GM12892 (cell line): Measurements from ENCODE around the gene SUMO2.

ENCODE experiments used
- POLR2A ChIP-seq: IDR thresholded peaks from 2 replicates; pipeline ENCODE4 v1.6.1; 2011; ENCODE audit warnings: low read depth, low read length, control low read depth
- POLR2AphosphoS5 ChIP-seq: IDR thresholded peaks from 2 replicates; pipeline ENCODE4 v1.6.1; 2011; ENCODE audit warnings: low read depth, low read length, control low read depth
- TAF1 ChIP-seq: IDR thresholded peaks from 2 replicates; pipeline ENCODE4 v1.6.1; 2011; ENCODE audit warnings: low read depth, mild to moderate bottlenecking, control low read depth, low read length, borderline replicate concordance

DNA sequence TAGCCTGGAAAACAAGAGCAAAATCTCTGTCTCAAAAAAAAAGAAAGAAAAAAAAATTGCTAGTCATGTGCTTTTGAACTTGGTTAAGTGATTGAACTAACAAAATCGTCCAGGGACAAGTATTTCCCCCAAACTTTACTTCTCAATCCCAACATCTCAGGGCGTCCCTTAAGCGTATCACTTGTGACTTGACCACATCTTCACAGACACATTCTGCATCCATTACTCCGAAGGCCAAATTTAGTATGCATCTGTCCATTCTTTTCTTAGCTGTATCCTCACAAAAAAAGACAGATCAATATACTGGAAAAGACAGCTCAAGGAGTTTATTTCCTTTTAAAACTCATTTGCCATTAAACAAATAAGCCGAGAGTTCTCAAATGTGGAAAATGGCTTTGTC, 22.5 kb downstream of the SUMO2 start:
- no peak for TF ChIP-seq POLR2AphosphoS5
- TF ChIP-seq POLR2A, result no peak
- TF ChIP-seq TAF1, result no peak
